Measurements from ENCODE around the gene ST3GAL3. TPM values are rescaled to one million over a fixed set of nuclear protein-coding genes. Genes with fewer than 3 reads are reported as not detected.

ST3GAL3 gene
- total RNA-seq, 1 experiment from 2014 or later: 8.6 TPM

- TF ChIP-seq GTF2I (CRISPR knock-in tag; conservative IDR thresholded peaks at IDR 0.05): no peak
- no peak for TF ChIP-seq E2F4 (CRISPR knock-in tag; IDR thresholded peaks at IDR 0.05; ENCODE audit: borderline replicate concordance, low read depth)
- TF ChIP-seq ZNF423 (CRISPR knock-in tag; IDR thresholded peaks at IDR 0.05): no peak
- no peak for TF ChIP-seq CDX4 (CRISPR knock-in tag; IDR thresholded peaks at IDR 0.05; ENCODE audit: borderline replicate concordance)
- no peak for TF ChIP-seq USF1 (CRISPR knock-in tag; IDR thresholded peaks at IDR 0.05)
- TF ChIP-seq SP1 (CRISPR knock-in tag; conservative IDR thresholded peaks at IDR 0.05): no peak
- no peak for TF ChIP-seq ZNF671 (CRISPR knock-in tag; IDR thresholded peaks at IDR 0.05)
- TF ChIP-seq ZNF263 (CRISPR knock-in tag; IDR thresholded peaks at IDR 0.05; ENCODE audit: low read depth): no peak
- no peak for TF ChIP-seq NFYB (CRISPR knock-in tag; conservative IDR thresholded peaks at IDR 0.05; ENCODE audit: low read depth)
Measured at GRCh38 chr1:43841321-43842174, 134.2 kb downstream of the ST3GAL3 start (continued).

- ChIA-PET POLR2A (no interaction called here), CTCF (interaction anchor here (0.6 to 2.6 kb wide), 4 partner anchors 19 to 93 kb away, joined by 3 to 22 read pairs (median 12); no protein-coding TSS in a partner anchor)
- H3K9me3 Mint-ChIP-seq: peaks cover 20% of the 10 kb centered on the region
- TF ChIP-seq PRDM15 (CRISPR knock-in tag; IDR thresholded peaks at IDR 0.05): 0 out of 2 replicates have a peak, but pooled peaks have one; percentile 20
- no peak for TF ChIP-seq TCF7 (CRISPR knock-in tag; IDR thresholded peaks at IDR 0.05; ENCODE audit: low read depth)
- peak overlapping the region; percentile 3 for H3K4me3 Mint-ChIP-seq
- H3K36me3 Mint-ChIP-seq: peaks cover 24% of the 10 kb centered on the region
- DNase-seq (ENCODE audit: low spot score): no peak
- H3K4me1 Mint-ChIP-seq: peaks cover 47% of the 10 kb centered on the region
- ATAC-seq: no peak
- peaks cover 3% of the 10 kb centered on the region; the same call in 1 of the 2 replicates for H3K27me3 Mint-ChIP-seq (ENCODE audit: low read depth)
- H3K27ac Mint-ChIP-seq: peak overlapping the region; percentile 86
Measured at GRCh38 chr1:43842175-43842498, 134.8 kb downstream of the ST3GAL3 start.

GRCh38 chr1:43843684-43844083 is 136.3 kb downstream of the ST3GAL3 start:
- no peak overlapping the region for H3K4me3 Mint-ChIP-seq
- H3K27me3 Mint-ChIP-seq (ENCODE audit: low read depth): peaks cover 3% of the 10 kb centered on the region; the same call in 1 of the 2 replicates
- ATAC-seq (no peak), DNase-seq (ENCODE audit: low spot score) (no peak)
- no peak overlapping the region for H3K27ac Mint-ChIP-seq
- POLR2A ChIA-PET: no interaction called here
- H3K36me3 Mint-ChIP-seq: peaks cover 24% of the 10 kb centered on the region
- CTCF ChIA-PET: interaction anchor here (1.0 to 1.5 kb wide), 4 partner anchors 78 to 91 kb away, joined by 3 to 11 read pairs (median 4); no protein-coding TSS in a partner anchor
- TF ChIP-seq JUN (CRISPR knock-in tag; IDR thresholded peaks at IDR 0.05) (no peak), ZNF317 (CRISPR knock-in tag; IDR thresholded peaks at IDR 0.05; ENCODE audit: borderline replicate concordance, low read depth) (no peak)
- H3K9me3 Mint-ChIP-seq: peaks cover 20% of the 10 kb centered on the region
- peaks cover 49% of the 10 kb centered on the region for H3K4me1 Mint-ChIP-seq

All from WTC11 (cell line).